ENCODE data around the gene NPC2.
"Not testable (repeated sequence)": the region's sequence is repeated elsewhere in the genome, so short reads cannot be mapped to it uniquely, and the experiment has no call there.

Gene NPC2

GRCh38 chr14:74459976-74460375 is 33.1 kb downstream of the NPC2 start:
- no peak for DNase-seq
- TF ChIP-seq GATA1 (IDR thresholded peaks at IDR 0.05; ENCODE audit: low read depth, low read length) (no peak), POLR2A (IDR thresholded peaks at IDR 0.05; ENCODE audit: low read length) (no peak)

- no peak for TF ChIP-seq POLR2A (IDR thresholded peaks at IDR 0.05; ENCODE audit: low read length)
- TF ChIP-seq GATA1 (IDR thresholded peaks at IDR 0.05; ENCODE audit: low read depth, low read length), result no peak
- DNase-seq, result peak; percentile 31 to 61
Observed at GRCh38 chr14:74459289-74459946, 33.7 kb downstream of the NPC2 start.

GRCh38 chr14:74457565-74457895 is 35.6 kb downstream of the NPC2 start:
- no peak for DNase-seq
- TF ChIP-seq POLR2A (IDR thresholded peaks at IDR 0.05; ENCODE audit: low read length) (no peak), GATA1 (IDR thresholded peaks at IDR 0.05; ENCODE audit: low read depth, low read length) (no peak)

- TF ChIP-seq POLR2A (IDR thresholded peaks at IDR 0.05; ENCODE audit: low read length), result no peak
- no peak for TF ChIP-seq GATA1 (IDR thresholded peaks at IDR 0.05; ENCODE audit: low read depth, low read length)
- DNase-seq, result no peak
Observed at GRCh38 chr14:74456684-74457564, 36.2 kb downstream of the NPC2 start.

GRCh38 chr14:74454397-74454796 is 38.7 kb downstream of the NPC2 start:
- DNase-seq, result not testable (repeated sequence)

GRCh38 chr14:74444866-74445265 is 48.2 kb downstream of the NPC2 start:
- no peak for DNase-seq
- TF ChIP-seq GATA1 (IDR thresholded peaks at IDR 0.05; ENCODE audit: low read depth, low read length), result no peak
- TF ChIP-seq POLR2A (IDR thresholded peaks at IDR 0.05; ENCODE audit: low read length), result no peak

GRCh38 chr14:74442757-74443156 is 50.3 kb downstream of the NPC2 start:
- no peak for DNase-seq

GRCh38 chr14:74441113-74441512 is 52.0 kb downstream of the NPC2 start:
- DNase-seq, result no peak

More at GRCh38 chr14:74442757-74443156, 50.3 kb downstream of the NPC2 start:
- no peak for TF ChIP-seq POLR2A (IDR thresholded peaks at IDR 0.05; ENCODE audit: low read length)

GRCh38 chr14:74438351-74438915 is 54.7 kb downstream of the NPC2 start:
- no peak for DNase-seq
- TF ChIP-seq GATA1 (IDR thresholded peaks at IDR 0.05; ENCODE audit: low read depth, low read length) (no peak), POLR2A (IDR thresholded peaks at IDR 0.05; ENCODE audit: low read length) (no peak)

More at GRCh38 chr14:74441113-74441512, 52.0 kb downstream of the NPC2 start:
- no peak for TF ChIP-seq GATA1 (IDR thresholded peaks at IDR 0.05; ENCODE audit: low read depth, low read length)
- no peak for TF ChIP-seq POLR2A (IDR thresholded peaks at IDR 0.05; ENCODE audit: low read length)

- no peak for TF ChIP-seq GATA1 (IDR thresholded peaks at IDR 0.05; ENCODE audit: low read depth, low read length)
- TF ChIP-seq POLR2A (IDR thresholded peaks at IDR 0.05; ENCODE audit: low read length), result no peak
- DNase-seq, result no peak
Observed at GRCh38 chr14:74437496-74438053, 55.5 kb downstream of the NPC2 start.

- no peak for DNase-seq
- TF ChIP-seq GATA1 (IDR thresholded peaks at IDR 0.05; ENCODE audit: low read depth, low read length), result no peak
- TF ChIP-seq POLR2A (IDR thresholded peaks at IDR 0.05; ENCODE audit: low read length), result no peak
Observed at GRCh38 chr14:74434294-74434693, 58.8 kb downstream of the NPC2 start.

GRCh38 chr14:74429991-74430390 is 63.1 kb downstream of the NPC2 start:
- TF ChIP-seq POLR2A (IDR thresholded peaks at IDR 0.05; ENCODE audit: low read length) (no peak), GATA1 (IDR thresholded peaks at IDR 0.05; ENCODE audit: low read depth, low read length) (no peak)

More at GRCh38 chr14:74429991-74430390, 63.1 kb downstream of the NPC2 start:
- no peak for DNase-seq

All from erythroblast (primary cell).